Keratinocyte (primary cell): ENCODE measurements around the gene EFR3B. TPM values are rescaled to one million over a fixed set of nuclear protein-coding genes. Genes with fewer than 3 reads are reported as not detected.
"Not testable (repeated sequence)": the region's sequence is repeated elsewhere in the genome, so short reads cannot be mapped to it uniquely, and the experiment has no call there.

Experiments used
- DNase-seq: peaks from one replicate; pipeline ENCODE4 v3.0.0-alpha.2; 2011; ENCODE audit warnings: low read depth, missing footprints, low spot score
- FAIRE-seq: peaks from 2 replicates; lab custom pipeline; 2011; peaks lifted over from hg19 to GRCh38; lab: Jason Lieb, UNC
- H2AFZ ChIP-seq: 2 replicates; pipeline ENCODE4 v1.6.0; 2012; ENCODE audit warnings: low read length, control low read depth, inconsistent platforms; ENCODE audit not compliant: control insufficient read depth
- H3K27ac ChIP-seq: 2 replicates; pipeline ENCODE4 v1.5.1; 2011; ENCODE audit warnings: low read length; ENCODE audit not compliant: control insufficient read depth, insufficient read depth
- H3K27me3 ChIP-seq: 3 replicates; pipeline ENCODE4 v1.6.0; 2011; ENCODE audit warnings: low read length; ENCODE audit not compliant: control insufficient read depth, insufficient read depth; ENCODE audit errors: extremely low read depth
- H3K36me3 ChIP-seq, 2 experiments: 2 replicates in 1 of 2; 3 replicates in 1 of 2; pipeline ENCODE4 v1.5.1; 2011; ENCODE audit warnings: low read length in 2 of 2, mild to moderate bottlenecking in 1 of 2; ENCODE audit not compliant: control insufficient read depth in 2 of 2, insufficient read depth in 2 of 2; ENCODE audit errors: extremely low read depth in 1 of 2
- H3K4me1 ChIP-seq: 3 replicates; pipeline ENCODE4 v1.5.1; 2011; ENCODE audit warnings: low read length; ENCODE audit not compliant: control insufficient read depth, insufficient read depth; ENCODE audit errors: extremely low read depth
- H3K4me2 ChIP-seq: 3 replicates; pipeline ENCODE4 v1.6.0; 2011; ENCODE audit warnings: low read depth, low read length; ENCODE audit not compliant: control insufficient read depth, insufficient read depth; ENCODE audit errors: extremely low read depth
- H3K4me3 ChIP-seq, 3 experiments: fragments of 200-600 bp in 1 of 3; sonication (generic) in 1 of 3; 2 replicates in 2 of 3; 3 replicates in 1 of 3; pipeline ENCODE4 v1.5.1; 2011 to 2016; ENCODE audit warnings: low read length in 3 of 3, mild to moderate bottlenecking in 3 of 3, control low read depth in 2 of 3, inconsistent platforms in 1 of 3, low read depth in 1 of 3, mixed read lengths in 1 of 3, mixed run types in 1 of 3, moderate library complexity in 1 of 3; ENCODE audit not compliant: control insufficient read depth in 2 of 3, insufficient read depth in 2 of 3; ENCODE audit errors: extremely low read depth in 1 of 3
- H3K79me2 ChIP-seq: 2 replicates; pipeline ENCODE4 v1.6.0; 2012; ENCODE audit warnings: low read length; ENCODE audit not compliant: control insufficient read depth, insufficient read depth
- H3K9ac ChIP-seq: 3 replicates; pipeline ENCODE4 v1.6.0; 2011; ENCODE audit warnings: low read length; ENCODE audit not compliant: control insufficient read depth, insufficient read depth; ENCODE audit errors: extremely low read depth
- H3K9me1 ChIP-seq: 3 replicates; pipeline ENCODE4 v1.6.0; 2011; ENCODE audit warnings: low read length; ENCODE audit not compliant: control insufficient read depth, insufficient read depth; ENCODE audit errors: extremely low read depth
- H3K9me3 ChIP-seq: 2 replicates; pipeline ENCODE4 v1.5.1; 2012; ENCODE audit warnings: low read depth, low read length; ENCODE audit not compliant: control insufficient read depth
- H4K20me1 ChIP-seq: 3 replicates; pipeline ENCODE4 v1.6.0; 2011; ENCODE audit warnings: low read length; ENCODE audit not compliant: control insufficient read depth, insufficient read depth; ENCODE audit errors: extremely low read depth
- EZH2 ChIP-seq: IDR thresholded peaks from one replicate; pipeline ENCODE4 v1.6.1; 2012; ENCODE audit warnings: inconsistent platforms, mild to moderate bottlenecking, low read length, moderate library complexity
- dilution Hi-C: fragments of 300-500 bp; cut with MboI; formaldehyde crosslinking; loops from one replicate; pipeline ENCODE4 v1.7.0; 2020; ENCODE audit warnings: low sequenced_read_pairs; ENCODE audit not compliant: extremely low pct_ligation_motif_present
- polyA plus RNA-seq, 5 experiments: library from polyadenylated mRNA; depleted of rRNA in 3 of 5; stranded (reverse) in 3 of 5; stranded (forward) in 1 of 5; unstranded in 1 of 5; fragments of >200 nt; gene quantifications; 1 replicate in 1 of 5; 2 replicates in 3 of 5; 3 replicates in 1 of 5; pipeline versions ENCODE4 v1.2.1 to v1.2.3, GENCODE V29; 2011 to 2012; ENCODE audit warnings: missing spikeins in 2 of 5, low read depth in 1 of 5, low replicate concordance in 1 of 5
- TF ChIP-seq, protein P1 (sequence below), 3 experiments: IDR thresholded peaks in 1 of 3; conservative IDR thresholded peaks in 1 of 3; optimal IDR thresholded peaks in 1 of 3; 2 replicates in 2 of 3; 3 replicates in 1 of 3; pipeline versions ENCODE3 to v1.5.1; 2011; ENCODE audit warnings: low read length in 3 of 3, mild to moderate bottlenecking in 3 of 3, moderate library complexity in 2 of 3, control low read depth in 1 of 3, inconsistent platforms in 1 of 3; ENCODE audit not compliant: insufficient read depth in 2 of 3; ENCODE audit errors: extremely low read depth in 1 of 3

The EFR3B gene
- polyA plus RNA-seq, 1 donor (not counting 4 experiments of a cell fraction or from before 2014, with no cell fraction given): 0.09 TPM

DNA sequence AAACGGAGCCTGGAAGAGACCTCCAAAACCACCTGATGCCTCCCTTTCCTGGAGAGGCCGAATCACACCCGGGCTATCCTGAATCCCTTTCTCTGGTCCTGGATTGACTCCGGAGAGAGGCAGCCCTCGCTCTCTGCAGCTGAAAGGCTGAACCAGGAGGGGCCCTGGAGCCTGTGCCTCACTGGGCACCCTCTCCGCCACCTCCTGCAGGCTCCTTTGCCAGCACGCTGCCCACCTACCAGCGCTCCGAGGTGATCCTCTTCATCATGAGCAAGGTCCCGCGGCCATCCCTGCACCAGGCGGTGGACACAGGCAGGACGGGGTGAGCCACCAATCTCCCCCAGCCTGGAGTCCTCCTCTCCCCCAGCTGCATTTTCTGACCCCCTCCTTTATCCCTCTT is 90.8 kb downstream of the EFR3B start:
- Histone ChIP-seq H2AFZ (no peak overlapping the region), H3K27me3 (peaks cover 43% of the 10 kb centered on the region), H4K20me1 (no peaks in the 10 kb centered on the region), H3K9me1 (no peaks in the 10 kb centered on the region), H3K36me3 (no peaks in the 10 kb centered on the region), H3K9me3 (no peaks in the 10 kb centered on the region), H3K9ac (no peak overlapping the region), H3K27ac (no peak overlapping the region), H3K4me1 (peaks cover 3% of the 10 kb centered on the region), H3K4me2 (no peak overlapping the region), H3K79me2 (no peaks in the 10 kb centered on the region), H3K4me3 (no peak overlapping the region)
- no peak for DNase-seq
- dilution Hi-C loops: no loop called here
- FAIRE-seq: no peak
- no peak for TF ChIP-seq EZH2
- TF ChIP-seq, protein P1, sequence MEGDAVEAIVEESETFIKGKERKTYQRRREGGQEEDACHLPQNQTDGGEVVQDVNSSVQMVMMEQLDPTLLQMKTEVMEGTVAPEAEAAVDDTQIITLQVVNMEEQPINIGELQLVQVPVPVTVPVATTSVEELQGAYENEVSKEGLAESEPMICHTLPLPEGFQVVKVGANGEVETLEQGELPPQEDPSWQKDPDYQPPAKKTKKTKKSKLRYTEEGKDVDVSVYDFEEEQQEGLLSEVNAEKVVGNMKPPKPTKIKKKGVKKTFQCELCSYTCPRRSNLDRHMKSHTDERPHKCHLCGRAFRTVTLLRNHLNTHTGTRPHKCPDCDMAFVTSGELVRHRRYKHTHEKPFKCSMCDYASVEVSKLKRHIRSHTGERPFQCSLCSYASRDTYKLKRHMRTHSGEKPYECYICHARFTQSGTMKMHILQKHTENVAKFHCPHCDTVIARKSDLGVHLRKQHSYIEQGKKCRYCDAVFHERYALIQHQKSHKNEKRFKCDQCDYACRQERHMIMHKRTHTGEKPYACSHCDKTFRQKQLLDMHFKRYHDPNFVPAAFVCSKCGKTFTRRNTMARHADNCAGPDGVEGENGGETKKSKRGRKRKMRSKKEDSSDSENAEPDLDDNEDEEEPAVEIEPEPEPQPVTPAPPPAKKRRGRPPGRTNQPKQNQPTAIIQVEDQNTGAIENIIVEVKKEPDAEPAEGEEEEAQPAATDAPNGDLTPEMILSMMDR (optimal IDR thresholded peaks at IDR 0.05 in 1 of 3, IDR thresholded peaks at IDR 0.05 in 1 of 3, conservative IDR thresholded peaks at IDR 0.05 in 1 of 3; ENCODE audit: extremely low read depth in 1 of 3, insufficient read depth in 2 of 3, low read length in 3 of 3): no peak

DNA sequence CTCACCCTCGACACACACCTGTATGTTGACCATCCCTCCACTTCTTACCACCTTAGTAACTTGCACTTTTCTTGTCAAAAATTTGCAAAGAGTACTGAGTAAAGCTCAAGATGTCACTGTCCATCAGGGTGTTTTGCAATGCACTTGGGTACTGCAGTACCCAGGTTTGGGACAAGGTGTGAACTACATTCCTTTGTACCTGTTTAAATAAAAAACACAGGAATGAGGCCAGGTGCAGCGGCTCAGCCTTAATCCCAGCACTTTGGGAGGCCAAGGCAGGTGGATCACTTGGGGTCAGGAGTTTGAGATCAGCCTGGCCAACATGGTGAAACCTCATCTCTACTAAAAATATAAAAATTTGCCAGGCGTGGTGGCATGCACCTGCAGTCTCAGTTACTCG is 98.7 kb downstream of the EFR3B start:
- H3K27ac ChIP-seq, H2AFZ ChIP-seq, dilution Hi-C loops, H3K79me2 ChIP-seq, H3K4me2 ChIP-seq, H3K9me3 ChIP-seq, H3K36me3 ChIP-seq, H4K20me1 ChIP-seq, H3K4me1 ChIP-seq, DNase-seq, H3K9me1 ChIP-seq, FAIRE-seq, H3K9ac ChIP-seq, H3K4me3 ChIP-seq, H3K27me3 ChIP-seq: not testable (repeated sequence)

GRCh38 chr2:25141120-25141519 is 99.2 kb downstream of the EFR3B start:
- no peak for TF ChIP-seq EZH2
- TF ChIP-seq, protein P1 (optimal IDR thresholded peaks at IDR 0.05 in 1 of 3, IDR thresholded peaks at IDR 0.05 in 1 of 3, conservative IDR thresholded peaks at IDR 0.05 in 1 of 3; ENCODE audit: extremely low read depth in 1 of 3, insufficient read depth in 2 of 3, low read length in 3 of 3): no peak
- H3K9me3 ChIP-seq: no peaks in the 10 kb centered on the region
- H3K9ac ChIP-seq: no peak overlapping the region
- FAIRE-seq (no peak), DNase-seq (no peak)
- H3K4me3 ChIP-seq: no peak overlapping the region
- no peak overlapping the region for H3K27ac ChIP-seq
- dilution Hi-C loops: no loop called here
- H3K79me2 ChIP-seq: no peaks in the 10 kb centered on the region
- H3K27me3 ChIP-seq: no peaks in the 10 kb centered on the region
- H2AFZ ChIP-seq: no peak overlapping the region
- no peaks in the 10 kb centered on the region for H3K9me1 ChIP-seq
- no peaks in the 10 kb centered on the region for H3K4me1 ChIP-seq
- H4K20me1 ChIP-seq: no peaks in the 10 kb centered on the region
- no peaks in the 10 kb centered on the region for H3K36me3 ChIP-seq
- no peak overlapping the region for H3K4me2 ChIP-seq
